ENCODE data around the gene PDZD2.

The PDZD2 gene

GRCh38 chr5:32002755-32003154 is 363.8 kb downstream of the PDZD2 start:
- TF ChIP-seq CTCF (IDR thresholded peaks at IDR 0.05): no peak
- H3K27ac ChIP-seq: no peak overlapping the region
- no peaks in the 10 kb centered on the region for H3K4me1 ChIP-seq (ENCODE audit: control insufficient read depth in 1 of 2, insufficient read depth in 1 of 2, low read depth in 1 of 2, low read length in 1 of 2)
- H3K9me3 ChIP-seq: no peaks in the 10 kb centered on the region
- H3K36me3 ChIP-seq: no peaks in the 10 kb centered on the region
- no peak overlapping the region for H3K4me3 ChIP-seq (ENCODE audit: low read depth in 1 of 2, low read length in 1 of 2)
- H3K27me3 ChIP-seq: no peaks in the 10 kb centered on the region

- TF ChIP-seq CTCF (IDR thresholded peaks at IDR 0.05): no peak
Observed at GRCh38 chr5:32003981-32004380, 365.1 kb downstream of the PDZD2 start.

GRCh38 chr5:32004404-32004803 is 365.5 kb downstream of the PDZD2 start:
- H3K4me3 ChIP-seq (ENCODE audit: low read depth in 1 of 2, low read length in 1 of 2): no peak overlapping the region
- no peaks in the 10 kb centered on the region for H3K4me1 ChIP-seq (ENCODE audit: control insufficient read depth in 1 of 2, insufficient read depth in 1 of 2, low read depth in 1 of 2, low read length in 1 of 2)
- no peaks in the 10 kb centered on the region for H3K27me3 ChIP-seq
- H3K9me3 ChIP-seq: no peaks in the 10 kb centered on the region
- no peaks in the 10 kb centered on the region for H3K36me3 ChIP-seq
- no peak overlapping the region for H3K27ac ChIP-seq
- no peak for TF ChIP-seq CTCF (IDR thresholded peaks at IDR 0.05)

More at GRCh38 chr5:32003981-32004380, 365.1 kb downstream of the PDZD2 start:
- no peaks in the 10 kb centered on the region for H3K27me3 ChIP-seq
- H3K27ac ChIP-seq: no peak overlapping the region
- H3K4me3 ChIP-seq (ENCODE audit: low read depth in 1 of 2, low read length in 1 of 2): no peak overlapping the region
- H3K4me1 ChIP-seq (ENCODE audit: control insufficient read depth in 1 of 2, insufficient read depth in 1 of 2, low read depth in 1 of 2, low read length in 1 of 2): no peaks in the 10 kb centered on the region
- no peaks in the 10 kb centered on the region for H3K9me3 ChIP-seq
- no peaks in the 10 kb centered on the region for H3K36me3 ChIP-seq

- no peak for TF ChIP-seq CTCF (IDR thresholded peaks at IDR 0.05)
- Histone ChIP-seq H3K4me3 (ENCODE audit: low read depth in 1 of 2, low read length in 1 of 2) (no peak overlapping the region), H3K9me3 (no peaks in the 10 kb centered on the region), H3K36me3 (no peaks in the 10 kb centered on the region), H3K27ac (no peak overlapping the region), H3K27me3 (no peaks in the 10 kb centered on the region), H3K4me1 (ENCODE audit: control insufficient read depth in 1 of 2, insufficient read depth in 1 of 2, low read depth in 1 of 2, low read length in 1 of 2) (no peaks in the 10 kb centered on the region)
Observed at GRCh38 chr5:32008746-32009145, 369.8 kb downstream of the PDZD2 start.

GRCh38 chr5:32013658-32014057 is 374.7 kb downstream of the PDZD2 start:
- no peaks in the 10 kb centered on the region for H3K27me3 ChIP-seq
- no peaks in the 10 kb centered on the region for H3K4me1 ChIP-seq (ENCODE audit: control insufficient read depth in 1 of 2, insufficient read depth in 1 of 2, low read depth in 1 of 2, low read length in 1 of 2)
- H3K9me3 ChIP-seq: no peaks in the 10 kb centered on the region
- TF ChIP-seq CTCF (IDR thresholded peaks at IDR 0.05): no peak
- no peak overlapping the region for H3K4me3 ChIP-seq (ENCODE audit: low read depth in 1 of 2, low read length in 1 of 2)
- H3K36me3 ChIP-seq: no peaks in the 10 kb centered on the region
- no peak overlapping the region for H3K27ac ChIP-seq

Measured in neutrophil (primary cell).